22Rv1 (cell line): Measurements from ENCODE around the gene PHF1.
A peak's percentile ranks its signal among the peaks of the same experiment; 100 is the strongest.

Source experiments
- H3K27ac ChIP-seq: fragments of 450-650 bp; 2 replicates; pipeline ENCODE4 v1.5.1; 2017
- CTCF ChIP-seq: fragments of 450-650 bp; IDR thresholded peaks from 2 replicates; pipeline ENCODE4 v1.5.1; 2017; ENCODE audit warnings: mild to moderate bottlenecking
- ZFX ChIP-seq: fragments of 450-650 bp; IDR thresholded peaks from 2 replicates; pipeline ENCODE4 v1.6.1; 2017; ENCODE audit warnings: antibody characterized with exemption, borderline replicate concordance

The PHF1 gene

GRCh38 chr6:33443025-33443424 lies 32.2 kb downstream of the PHF1 start:
- no peak overlapping the region for H3K27ac ChIP-seq
- TF ChIP-seq ZFX (no peak), CTCF (no peak)

GRCh38 chr6:33443619-33444504 lies 33.0 kb downstream of the PHF1 start:
- no peak overlapping the region for H3K27ac ChIP-seq
- TF ChIP-seq CTCF = no peak
- TF ChIP-seq ZFX = no peak

- no peak for TF ChIP-seq CTCF
- TF ChIP-seq ZFX = no peak
- no peak overlapping the region for H3K27ac ChIP-seq
These were observed 34.3 kb downstream of the PHF1 start for GRCh38 chr6:33445119-33445603.

GRCh38 chr6:33446356-33446755 lies 35.5 kb downstream of the PHF1 start:
- no peak overlapping the region for H3K27ac ChIP-seq
- TF ChIP-seq CTCF (no peak), ZFX (no peak)

- no peak for TF ChIP-seq CTCF
- no peak for TF ChIP-seq ZFX
- H3K27ac ChIP-seq = 0 out of 2 replicates have a peak overlapping the region, but pooled peaks have one; percentile 10
These were observed 39.6 kb downstream of the PHF1 start for GRCh38 chr6:33450434-33450833.

- H3K27ac ChIP-seq = no peak overlapping the region
- no peak for TF ChIP-seq CTCF
- TF ChIP-seq ZFX = no peak
These were observed 40.8 kb downstream of the PHF1 start for GRCh38 chr6:33451606-33452005.

- H3K27ac ChIP-seq = no peak overlapping the region
- TF ChIP-seq CTCF (no peak), ZFX (no peak)
These were observed 41.7 kb downstream of the PHF1 start for GRCh38 chr6:33452496-33452895.
